Keratinocyte (primary cell): ENCODE results near the gene PRDX6. TPM values are rescaled to one million over a fixed set of nuclear protein-coding genes. Genes with fewer than 3 reads are reported as not detected.

Source experiments
- DNase-seq: peaks from one replicate; pipeline ENCODE4 v3.0.0-alpha.2; 2011; ENCODE audit warnings: low read depth, missing footprints, low spot score
- FAIRE-seq: peaks from 2 replicates; lab custom pipeline; 2011; peaks lifted over from hg19 to GRCh38; lab: Jason Lieb, UNC
- H2AFZ ChIP-seq: 2 replicates; pipeline ENCODE4 v1.6.0; 2012; ENCODE audit warnings: low read length, control low read depth, inconsistent platforms; ENCODE audit not compliant: control insufficient read depth
- H3K27ac ChIP-seq: 2 replicates; pipeline ENCODE4 v1.5.1; 2011; ENCODE audit warnings: low read length; ENCODE audit not compliant: control insufficient read depth, insufficient read depth
- H3K27me3 ChIP-seq: 3 replicates; pipeline ENCODE4 v1.6.0; 2011; ENCODE audit warnings: low read length; ENCODE audit not compliant: control insufficient read depth, insufficient read depth; ENCODE audit errors: extremely low read depth
- H3K36me3 ChIP-seq, 2 experiments: 2 replicates in 1 of 2; 3 replicates in 1 of 2; pipeline ENCODE4 v1.5.1; 2011; ENCODE audit warnings: low read length in 2 of 2, mild to moderate bottlenecking in 1 of 2; ENCODE audit not compliant: control insufficient read depth in 2 of 2, insufficient read depth in 2 of 2; ENCODE audit errors: extremely low read depth in 1 of 2
- H3K4me1 ChIP-seq: 3 replicates; pipeline ENCODE4 v1.5.1; 2011; ENCODE audit warnings: low read length; ENCODE audit not compliant: control insufficient read depth, insufficient read depth; ENCODE audit errors: extremely low read depth
- H3K4me2 ChIP-seq: 3 replicates; pipeline ENCODE4 v1.6.0; 2011; ENCODE audit warnings: low read depth, low read length; ENCODE audit not compliant: control insufficient read depth, insufficient read depth; ENCODE audit errors: extremely low read depth
- H3K4me3 ChIP-seq, 3 experiments: fragments of 200-600 bp in 1 of 3; sonication (generic) in 1 of 3; 2 replicates in 2 of 3; 3 replicates in 1 of 3; pipeline ENCODE4 v1.5.1; 2011 to 2016; ENCODE audit warnings: low read length in 3 of 3, mild to moderate bottlenecking in 3 of 3, control low read depth in 2 of 3, inconsistent platforms in 1 of 3, low read depth in 1 of 3, mixed read lengths in 1 of 3, mixed run types in 1 of 3, moderate library complexity in 1 of 3; ENCODE audit not compliant: control insufficient read depth in 2 of 3, insufficient read depth in 2 of 3; ENCODE audit errors: extremely low read depth in 1 of 3
- H3K79me2 ChIP-seq: 2 replicates; pipeline ENCODE4 v1.6.0; 2012; ENCODE audit warnings: low read length; ENCODE audit not compliant: control insufficient read depth, insufficient read depth
- H3K9ac ChIP-seq: 3 replicates; pipeline ENCODE4 v1.6.0; 2011; ENCODE audit warnings: low read length; ENCODE audit not compliant: control insufficient read depth, insufficient read depth; ENCODE audit errors: extremely low read depth
- H3K9me1 ChIP-seq: 3 replicates; pipeline ENCODE4 v1.6.0; 2011; ENCODE audit warnings: low read length; ENCODE audit not compliant: control insufficient read depth, insufficient read depth; ENCODE audit errors: extremely low read depth
- H3K9me3 ChIP-seq: 2 replicates; pipeline ENCODE4 v1.5.1; 2012; ENCODE audit warnings: low read depth, low read length; ENCODE audit not compliant: control insufficient read depth
- H4K20me1 ChIP-seq: 3 replicates; pipeline ENCODE4 v1.6.0; 2011; ENCODE audit warnings: low read length; ENCODE audit not compliant: control insufficient read depth, insufficient read depth; ENCODE audit errors: extremely low read depth
- EZH2 ChIP-seq: IDR thresholded peaks from one replicate; pipeline ENCODE4 v1.6.1; 2012; ENCODE audit warnings: inconsistent platforms, mild to moderate bottlenecking, low read length, moderate library complexity
- dilution Hi-C: fragments of 300-500 bp; cut with MboI; formaldehyde crosslinking; loops from one replicate; pipeline ENCODE4 v1.7.0; 2020; ENCODE audit warnings: low sequenced_read_pairs; ENCODE audit not compliant: extremely low pct_ligation_motif_present
- polyA plus RNA-seq, 5 experiments: library from polyadenylated mRNA; depleted of rRNA in 3 of 5; stranded (reverse) in 3 of 5; stranded (forward) in 1 of 5; unstranded in 1 of 5; fragments of >200 nt; gene quantifications; 1 replicate in 1 of 5; 2 replicates in 3 of 5; 3 replicates in 1 of 5; pipeline versions ENCODE4 v1.2.1 to v1.2.3, GENCODE V29; 2011 to 2012; ENCODE audit warnings: missing spikeins in 2 of 5, low read depth in 1 of 5, low replicate concordance in 1 of 5
- TF ChIP-seq, protein P1 (sequence below), 3 experiments: IDR thresholded peaks in 1 of 3; conservative IDR thresholded peaks in 1 of 3; optimal IDR thresholded peaks in 1 of 3; 2 replicates in 2 of 3; 3 replicates in 1 of 3; pipeline versions ENCODE3 to v1.5.1; 2011; ENCODE audit warnings: low read length in 3 of 3, mild to moderate bottlenecking in 3 of 3, moderate library complexity in 2 of 3, control low read depth in 1 of 3, inconsistent platforms in 1 of 3; ENCODE audit not compliant: insufficient read depth in 2 of 3; ENCODE audit errors: extremely low read depth in 1 of 3

PRDX6 gene
- polyA plus RNA-seq, 1 donor (not counting 4 experiments of a cell fraction or from before 2014, with no cell fraction given): 248 TPM

DNA sequence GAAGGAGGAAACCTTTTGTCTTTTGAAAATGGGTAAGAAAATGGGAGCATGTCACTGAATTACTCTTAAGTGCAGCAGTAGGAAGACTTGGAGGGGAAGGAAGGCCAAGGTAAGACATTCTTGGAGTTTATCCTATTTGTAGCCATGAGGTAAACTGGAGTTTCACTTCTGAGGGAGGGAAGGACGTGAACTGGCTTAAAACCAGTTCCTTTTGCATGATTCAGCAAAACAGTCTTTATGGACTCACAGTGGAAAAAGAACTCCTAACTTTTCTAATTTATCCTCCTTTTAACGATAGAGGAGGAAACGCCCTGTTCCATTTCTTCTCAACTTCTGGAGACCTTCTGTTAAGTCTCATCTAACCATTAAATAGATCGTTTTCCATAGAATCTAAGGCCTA lies 2.5 kb downstream of the PRDX6 start:
- Histone ChIP-seq H3K27me3 (no peaks in the 10 kb centered on the region), H3K4me3 (peak overlapping the region in 2 of 3 experiments; percentile 41 to 89), H3K27ac (no peak overlapping the region), H3K9me3 (no peaks in the 10 kb centered on the region), H3K4me2 (peak overlapping the region; percentile 96), H3K9ac (no peak overlapping the region), H3K79me2 (peaks cover 35% of the 10 kb centered on the region), H2AFZ (no peak overlapping the region), H3K36me3 (peaks cover 15 to 23% of the 10 kb centered on the region in 2 experiments), H3K4me1 (peaks cover 27% of the 10 kb centered on the region), H3K9me1 (no peaks in the 10 kb centered on the region), H4K20me1 (no peaks in the 10 kb centered on the region)
- FAIRE-seq: no peak
- TF ChIP-seq, protein P1, sequence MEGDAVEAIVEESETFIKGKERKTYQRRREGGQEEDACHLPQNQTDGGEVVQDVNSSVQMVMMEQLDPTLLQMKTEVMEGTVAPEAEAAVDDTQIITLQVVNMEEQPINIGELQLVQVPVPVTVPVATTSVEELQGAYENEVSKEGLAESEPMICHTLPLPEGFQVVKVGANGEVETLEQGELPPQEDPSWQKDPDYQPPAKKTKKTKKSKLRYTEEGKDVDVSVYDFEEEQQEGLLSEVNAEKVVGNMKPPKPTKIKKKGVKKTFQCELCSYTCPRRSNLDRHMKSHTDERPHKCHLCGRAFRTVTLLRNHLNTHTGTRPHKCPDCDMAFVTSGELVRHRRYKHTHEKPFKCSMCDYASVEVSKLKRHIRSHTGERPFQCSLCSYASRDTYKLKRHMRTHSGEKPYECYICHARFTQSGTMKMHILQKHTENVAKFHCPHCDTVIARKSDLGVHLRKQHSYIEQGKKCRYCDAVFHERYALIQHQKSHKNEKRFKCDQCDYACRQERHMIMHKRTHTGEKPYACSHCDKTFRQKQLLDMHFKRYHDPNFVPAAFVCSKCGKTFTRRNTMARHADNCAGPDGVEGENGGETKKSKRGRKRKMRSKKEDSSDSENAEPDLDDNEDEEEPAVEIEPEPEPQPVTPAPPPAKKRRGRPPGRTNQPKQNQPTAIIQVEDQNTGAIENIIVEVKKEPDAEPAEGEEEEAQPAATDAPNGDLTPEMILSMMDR (optimal IDR thresholded peaks at IDR 0.05 in 1 of 3, IDR thresholded peaks at IDR 0.05 in 1 of 3, conservative IDR thresholded peaks at IDR 0.05 in 1 of 3; ENCODE audit: extremely low read depth in 1 of 3, insufficient read depth in 2 of 3, low read length in 3 of 3): no peak
- TF ChIP-seq EZH2: no peak
- no peak for DNase-seq
- dilution Hi-C loops: no loop called here

DNA sequence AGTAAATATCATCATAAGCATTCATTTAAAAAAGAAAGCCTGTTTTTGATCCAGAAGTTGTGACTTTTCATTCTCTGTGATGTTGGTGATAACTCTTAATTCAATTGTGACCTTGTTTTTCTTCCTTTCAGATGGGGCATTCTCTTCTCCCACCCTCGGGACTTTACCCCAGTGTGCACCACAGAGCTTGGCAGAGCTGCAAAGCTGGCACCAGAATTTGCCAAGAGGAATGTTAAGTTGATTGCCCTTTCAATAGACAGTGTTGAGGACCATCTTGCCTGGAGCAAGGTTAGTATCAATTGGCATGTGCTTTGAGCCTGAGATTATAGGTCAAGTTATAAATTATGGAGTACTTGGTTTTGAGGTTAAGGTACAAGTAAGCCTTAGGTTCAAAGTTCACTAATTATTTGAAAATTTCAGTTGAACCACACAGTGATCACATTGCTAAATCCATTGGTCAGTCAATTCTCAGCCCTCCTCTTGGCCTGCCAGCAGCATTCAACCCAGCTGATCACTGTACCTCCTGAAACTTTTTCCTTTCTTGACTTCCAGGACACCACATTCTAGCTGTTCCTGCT lies 4.1 kb downstream of the PRDX6 start:
- no peaks in the 10 kb centered on the region for H3K9me3 ChIP-seq
- H3K4me1 ChIP-seq: peaks cover 19% of the 10 kb centered on the region
- H3K9ac ChIP-seq: no peak overlapping the region
- dilution Hi-C loops: no loop called here
- H3K9me1 ChIP-seq: no peaks in the 10 kb centered on the region
- H4K20me1 ChIP-seq: no peaks in the 10 kb centered on the region
- peaks cover 35% of the 10 kb centered on the region for H3K79me2 ChIP-seq
- no peaks in the 10 kb centered on the region for H3K27me3 ChIP-seq
- TF ChIP-seq EZH2: no peak
- TF ChIP-seq, protein P1 (optimal IDR thresholded peaks at IDR 0.05 in 1 of 3, IDR thresholded peaks at IDR 0.05 in 1 of 3, conservative IDR thresholded peaks at IDR 0.05 in 1 of 3; ENCODE audit: extremely low read depth in 1 of 3, insufficient read depth in 2 of 3, low read length in 3 of 3): no peak
- H3K27ac ChIP-seq: no peak overlapping the region
- H3K4me3 ChIP-seq: no peak overlapping the region
- FAIRE-seq: no peak
- no peak for DNase-seq
- no peak overlapping the region for H2AFZ ChIP-seq
- no peak overlapping the region for H3K4me2 ChIP-seq
- H3K36me3 ChIP-seq: peaks cover 23 to 31% of the 10 kb centered on the region in 2 experiments
